Measurements from ENCODE around the gene DCAF10.

The DCAF10 gene

GRCh38 chr9:37910271-37910670 lies 109.7 kb downstream of the DCAF10 start:
- DNase-seq: no peak

GRCh38 chr9:37911271-37911681 lies 110.7 kb downstream of the DCAF10 start:
- DNase-seq: no peak

DNA sequence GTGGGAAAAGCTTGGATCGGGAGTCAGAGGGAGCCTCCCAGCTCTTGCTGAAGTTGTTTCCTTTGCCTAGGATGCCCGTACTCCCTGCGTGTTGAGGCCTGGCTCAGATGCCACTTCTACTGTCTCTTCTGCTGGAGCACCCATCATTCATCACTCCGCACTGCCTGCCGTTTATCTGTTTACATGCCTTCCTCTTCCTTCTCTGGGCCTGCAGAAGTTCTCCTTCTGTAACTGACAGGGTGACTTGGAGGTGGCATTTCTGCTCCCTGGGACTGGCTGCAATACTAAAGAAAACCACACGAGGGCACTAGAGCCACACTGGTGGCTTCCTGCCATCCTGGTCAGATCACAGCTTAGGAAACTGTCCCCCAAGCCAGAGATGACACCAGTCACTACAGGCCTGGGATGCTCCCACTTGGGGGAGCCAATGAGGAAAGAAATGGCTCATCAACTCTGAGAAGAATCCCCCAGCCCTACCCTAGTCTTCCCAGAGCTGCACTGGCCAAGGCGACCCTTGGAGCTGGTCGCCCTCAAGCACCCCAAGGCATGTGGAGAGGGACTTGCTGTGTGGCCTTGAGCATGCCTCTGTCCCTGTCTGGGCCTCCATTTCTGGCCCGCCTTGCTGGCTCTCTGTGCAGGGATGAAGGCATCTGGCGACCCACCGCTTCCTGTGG lies 113.0 kb downstream of the DCAF10 start:
- DNase-seq: peak; percentile 42

DNA sequence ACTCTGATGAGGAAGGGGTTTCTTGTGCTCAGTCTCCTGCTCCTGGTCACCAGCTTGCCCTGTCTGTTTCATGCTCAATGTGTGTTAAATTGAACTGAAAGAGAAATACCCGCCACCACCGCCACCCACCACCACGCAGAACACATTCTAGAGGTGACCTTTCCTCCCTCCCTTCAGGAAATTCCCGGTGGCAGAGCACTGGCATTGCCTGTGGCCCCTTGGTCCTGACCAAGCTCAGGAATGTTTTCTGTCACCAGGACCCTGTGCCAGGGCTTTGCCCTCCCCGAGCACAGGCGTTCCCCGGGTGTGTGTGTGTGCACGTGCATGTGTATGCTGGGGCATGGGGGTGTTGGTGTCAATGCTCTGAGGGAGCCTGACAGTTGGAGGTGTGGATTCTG lies 113.6 kb downstream of the DCAF10 start:
- DNase-seq: no peak

DNA sequence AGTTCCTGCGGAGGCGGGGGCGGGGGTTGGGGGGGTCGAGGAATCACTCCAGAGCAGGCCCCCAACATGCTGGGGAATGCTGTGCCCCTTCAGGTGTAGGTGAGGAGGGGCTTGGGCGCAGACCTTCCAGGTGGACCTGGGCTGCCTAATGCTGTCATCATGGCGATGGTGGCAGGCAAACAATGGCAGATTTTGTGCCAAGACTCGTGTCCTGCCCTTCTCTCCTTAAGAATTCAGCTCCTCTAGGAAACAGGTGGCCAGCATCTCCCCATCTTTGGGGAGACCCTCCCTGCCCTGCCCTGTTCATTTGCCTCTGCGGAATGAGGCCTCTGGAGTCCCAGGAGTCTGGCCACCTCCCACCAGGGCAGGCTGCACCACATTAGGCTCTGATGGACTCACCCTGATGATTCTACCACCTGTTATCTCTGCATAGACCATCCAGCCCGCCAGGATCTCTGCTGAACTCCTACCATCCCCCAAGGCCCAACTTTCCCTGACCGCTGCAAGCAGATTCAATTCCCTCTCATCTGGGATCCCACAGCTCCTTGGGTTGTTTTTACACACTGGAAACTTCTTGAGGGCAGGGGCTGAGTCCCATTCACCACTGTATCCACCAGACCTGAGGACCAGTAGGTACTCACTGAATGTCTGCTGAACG lies 114.2 kb downstream of the DCAF10 start:
- DNase-seq: no peak

GRCh38 chr9:37915911-37916470 lies 115.4 kb downstream of the DCAF10 start:
- no peak for DNase-seq

GRCh38 chr9:37916471-37917312 lies 116.1 kb downstream of the DCAF10 start:
- DNase-seq: no peak

Measured in kidney glomerular epithelial cell (primary cell).